WI38 (cell line): ENCODE measurements around the gene CCL15.

Source experiments
- H3K4me3 ChIP-seq: 2 replicates; pipeline ENCODE4 v1.5.1; 2011; ENCODE audit warnings: low read depth, mild to moderate bottlenecking, control low read depth, low read length
- CTCF ChIP-seq: IDR thresholded peaks from 2 replicates; pipeline ENCODE4 v1.5.1; 2012; ENCODE audit warnings: low read depth, mild to moderate bottlenecking, control low read depth, low read length

CCL15 gene

GRCh38 chr17:35968520-35969054, 32.8 kb downstream of the CCL15 start:
- TF ChIP-seq CTCF, result no peak
- H3K4me3 ChIP-seq, result no peak overlapping the region

- no peak for TF ChIP-seq CTCF
- H3K4me3 ChIP-seq, result no peak overlapping the region
These were observed 36.1 kb downstream of the CCL15 start for GRCh38 chr17:35965272-35965671.

- TF ChIP-seq CTCF, result no peak
- no peak overlapping the region for H3K4me3 ChIP-seq
These were observed 37.7 kb downstream of the CCL15 start for GRCh38 chr17:35963663-35964062.

GRCh38 chr17:35953720-35954119, 47.6 kb downstream of the CCL15 start:
- no peak overlapping the region for H3K4me3 ChIP-seq
- TF ChIP-seq CTCF, result no peak

- no peak for TF ChIP-seq CTCF
- no peak overlapping the region for H3K4me3 ChIP-seq
These were observed 52.0 kb downstream of the CCL15 start for GRCh38 chr17:35949401-35949800.

GRCh38 chr17:35948092-35948491, 53.3 kb downstream of the CCL15 start:
- H3K4me3 ChIP-seq, result no peak overlapping the region
- no peak for TF ChIP-seq CTCF
